GM19372 (cell line): ENCODE measurements around the gene TRAM2.

Experiments
- ATAC-seq: cut with Tn5 transposase; IDR thresholded peaks from one replicate; pipeline ENCODE4 v1.9.1; 2021; ENCODE audit warnings: mild to moderate bottlenecking, low read depth, moderate library complexity; ENCODE audit not compliant: unreplicated experiment

Gene TRAM2

DNA sequence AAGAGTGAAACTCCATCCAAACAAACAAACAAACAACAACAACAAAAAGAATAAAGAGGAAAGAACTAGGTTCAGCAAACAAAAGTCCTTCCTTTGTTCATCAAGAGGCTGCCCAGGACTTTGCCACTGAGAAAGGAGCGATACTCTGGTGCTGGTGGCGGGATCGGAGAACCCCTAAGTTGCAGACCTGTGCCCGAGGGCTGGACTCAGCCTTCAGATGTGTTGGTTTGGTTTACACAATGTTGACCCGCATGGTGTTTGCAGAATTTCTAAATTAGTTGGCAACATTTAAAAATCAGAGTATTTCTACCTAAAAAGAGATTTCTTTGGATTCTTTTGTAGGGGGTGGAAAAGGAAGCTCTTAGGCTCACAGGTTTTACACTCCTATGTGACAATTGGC is 42.5 kb downstream of the TRAM2 start:
- no peak for ATAC-seq

DNA sequence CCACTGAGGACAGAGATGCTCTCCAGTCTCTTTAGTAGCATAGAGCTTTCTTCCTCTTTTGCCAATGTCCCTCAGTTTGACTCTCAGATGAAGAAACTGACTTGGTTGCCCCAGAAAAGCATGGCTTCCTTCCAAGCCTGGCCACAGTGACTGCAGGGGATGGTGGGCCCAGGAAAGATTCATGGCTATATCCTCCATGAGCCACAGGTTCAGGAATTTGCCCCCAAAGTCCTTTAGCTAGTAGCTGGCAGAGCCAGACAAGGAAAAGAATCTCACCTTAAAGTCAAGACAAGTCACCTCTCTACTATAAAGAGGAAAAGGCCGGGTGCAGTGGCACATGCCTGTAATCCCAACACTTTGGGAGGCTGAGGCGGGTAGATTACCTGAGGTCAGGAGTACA is 43.4 kb downstream of the TRAM2 start:
- ATAC-seq: no peak

DNA sequence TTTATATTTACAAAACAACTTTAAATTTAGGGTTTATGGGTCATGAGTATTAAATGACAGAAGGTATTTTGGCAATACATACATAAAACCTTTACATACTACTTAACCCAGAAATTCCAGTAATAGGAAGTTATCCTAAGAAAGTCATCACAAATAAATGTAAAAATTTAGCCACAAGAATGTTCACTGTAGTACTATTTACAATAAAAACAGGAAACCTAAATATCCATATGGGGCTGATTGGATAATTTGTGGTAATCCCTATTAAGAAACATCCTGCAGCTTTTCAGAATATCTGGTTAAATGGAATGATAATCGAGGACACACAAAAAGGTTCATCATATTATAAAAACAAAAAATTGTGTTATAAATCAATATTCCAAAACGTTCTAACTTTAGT is 44.4 kb downstream of the TRAM2 start:
- ATAC-seq: no peak

DNA sequence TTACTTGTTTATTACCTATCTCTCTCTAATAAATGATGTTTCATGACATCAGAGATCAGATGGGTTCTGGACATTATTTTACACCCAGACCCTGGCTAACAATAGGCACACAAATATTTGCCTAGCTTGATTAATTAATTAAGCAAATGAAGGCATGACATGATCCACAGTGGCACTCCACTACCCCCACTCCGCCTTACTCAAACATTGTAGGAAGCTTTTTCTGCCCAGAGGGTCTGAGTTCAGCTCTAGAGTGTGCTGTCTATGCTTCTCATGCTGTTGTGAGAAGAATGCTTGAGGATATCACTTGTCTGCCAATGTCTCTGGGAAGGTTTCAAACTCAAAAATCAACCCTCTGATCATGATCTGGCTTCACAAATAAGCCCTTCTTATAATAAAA is 45.0 kb downstream of the TRAM2 start:
- no peak for ATAC-seq

DNA sequence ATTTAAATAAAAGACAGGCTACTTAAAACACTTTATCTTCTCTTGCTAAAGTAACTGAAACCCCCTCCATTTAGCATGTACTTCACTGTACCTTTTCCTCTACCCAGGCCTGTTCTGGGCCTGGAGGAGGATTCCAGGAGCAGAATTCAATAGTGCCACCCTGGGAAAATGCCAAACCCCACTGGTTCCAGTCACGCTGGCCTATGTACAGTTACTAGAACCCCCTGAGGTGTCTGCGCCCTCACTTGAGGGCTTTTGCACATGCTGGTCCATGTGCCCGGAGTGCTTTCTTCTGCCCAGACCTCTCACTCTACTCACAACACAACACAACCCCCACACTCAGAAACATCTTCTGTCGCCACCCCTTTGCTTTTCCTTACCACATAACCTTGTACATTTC is 45.5 kb downstream of the TRAM2 start:
- no peak for ATAC-seq

DNA sequence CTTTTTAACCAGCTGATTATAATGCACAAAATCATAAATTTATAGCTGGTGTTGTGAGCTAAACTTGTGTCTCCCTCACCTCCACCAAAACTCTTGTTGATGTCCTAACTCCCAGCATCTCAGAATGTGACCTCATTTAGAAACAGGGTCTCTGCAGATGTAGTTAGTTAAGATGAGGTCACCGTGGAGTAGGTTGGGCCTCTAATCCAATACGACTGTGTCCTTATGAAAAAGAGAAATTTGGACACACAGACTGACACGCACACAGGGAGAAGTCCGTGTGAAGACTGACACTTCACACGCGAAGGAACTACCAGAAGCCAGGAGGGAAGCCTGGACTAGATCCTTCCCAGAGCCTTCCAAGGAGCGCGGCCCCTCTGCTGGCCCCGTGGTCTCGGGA is 46.5 kb downstream of the TRAM2 start:
- ATAC-seq: no peak

DNA sequence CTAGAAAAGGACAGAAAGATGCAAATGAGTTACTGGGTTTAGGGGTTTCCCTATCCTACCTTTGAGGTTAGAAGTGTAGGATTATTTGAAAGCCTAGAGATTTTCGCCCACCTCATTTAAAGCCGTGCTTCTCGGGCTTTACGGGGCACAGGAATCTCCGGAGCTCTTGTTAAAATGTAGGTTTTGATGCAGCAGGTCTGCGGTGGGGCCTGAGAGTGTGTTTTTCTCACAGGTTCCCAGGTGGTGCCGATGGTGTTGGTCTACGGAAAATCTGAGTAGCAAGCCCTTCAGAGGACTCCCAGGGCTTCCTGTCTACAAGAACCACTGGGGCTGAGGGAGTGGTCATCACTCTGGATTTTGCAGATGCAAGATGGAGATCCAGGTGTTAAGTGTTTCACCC is 47.5 kb downstream of the TRAM2 start:
- ATAC-seq: no peak

DNA sequence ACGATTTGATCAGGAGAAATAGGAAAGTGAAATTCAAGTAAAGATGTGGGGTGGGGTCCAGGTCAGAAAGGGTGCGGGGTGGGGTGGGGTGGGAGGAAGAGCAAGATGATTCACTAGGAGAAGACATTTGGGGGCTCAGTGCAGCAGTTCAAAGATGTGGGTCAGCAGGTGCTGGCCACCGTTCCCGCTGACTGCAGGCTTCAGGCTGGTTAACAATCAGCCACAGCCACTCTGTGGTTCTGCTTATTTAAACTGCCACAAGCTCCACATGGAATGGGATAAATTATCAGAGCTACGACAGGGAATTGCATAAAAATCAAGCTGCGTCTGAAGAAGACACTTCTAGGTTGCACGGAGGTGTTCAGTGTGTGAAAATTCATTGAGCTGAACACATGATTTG is 49.4 kb downstream of the TRAM2 start:
- no peak for ATAC-seq

DNA sequence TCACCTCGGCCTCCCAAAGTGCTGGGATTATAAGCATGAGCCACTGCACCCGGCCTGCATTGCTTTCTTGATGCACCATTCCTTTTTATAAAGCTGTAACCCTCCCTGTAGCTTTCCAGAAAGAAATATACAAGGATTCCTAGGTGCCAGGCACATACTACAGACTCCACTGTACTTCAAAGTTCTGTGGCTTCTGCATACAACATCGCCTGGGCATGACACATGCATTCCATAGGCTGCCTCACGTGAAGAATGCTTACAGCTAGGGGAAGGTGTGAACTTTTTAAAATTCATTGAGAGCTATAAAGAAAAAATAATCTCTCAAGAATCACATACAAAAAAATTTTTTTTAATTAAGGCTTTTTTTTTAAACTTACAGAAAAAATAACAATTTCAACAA is 50.2 kb downstream of the TRAM2 start:
- no peak for ATAC-seq

DNA sequence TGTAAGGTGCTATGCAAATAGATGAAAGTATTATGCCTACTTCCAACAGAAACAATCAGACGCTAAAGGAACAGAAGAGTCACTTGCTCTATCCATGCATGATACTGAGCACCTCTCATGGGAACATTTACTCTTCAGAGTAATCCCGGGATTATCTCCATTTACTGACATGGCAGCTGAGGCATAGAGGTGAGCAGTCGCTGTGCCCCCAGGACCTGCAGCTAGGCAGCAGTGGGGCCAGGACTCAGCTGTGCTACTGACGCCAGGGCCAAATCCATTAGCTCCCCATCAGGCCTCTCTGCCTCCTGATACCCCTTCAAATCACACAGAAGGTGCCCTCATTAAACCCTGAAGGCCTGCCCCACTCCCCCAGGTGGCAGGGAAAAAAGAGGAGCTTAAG is 51.9 kb downstream of the TRAM2 start:
- ATAC-seq: no peak

DNA sequence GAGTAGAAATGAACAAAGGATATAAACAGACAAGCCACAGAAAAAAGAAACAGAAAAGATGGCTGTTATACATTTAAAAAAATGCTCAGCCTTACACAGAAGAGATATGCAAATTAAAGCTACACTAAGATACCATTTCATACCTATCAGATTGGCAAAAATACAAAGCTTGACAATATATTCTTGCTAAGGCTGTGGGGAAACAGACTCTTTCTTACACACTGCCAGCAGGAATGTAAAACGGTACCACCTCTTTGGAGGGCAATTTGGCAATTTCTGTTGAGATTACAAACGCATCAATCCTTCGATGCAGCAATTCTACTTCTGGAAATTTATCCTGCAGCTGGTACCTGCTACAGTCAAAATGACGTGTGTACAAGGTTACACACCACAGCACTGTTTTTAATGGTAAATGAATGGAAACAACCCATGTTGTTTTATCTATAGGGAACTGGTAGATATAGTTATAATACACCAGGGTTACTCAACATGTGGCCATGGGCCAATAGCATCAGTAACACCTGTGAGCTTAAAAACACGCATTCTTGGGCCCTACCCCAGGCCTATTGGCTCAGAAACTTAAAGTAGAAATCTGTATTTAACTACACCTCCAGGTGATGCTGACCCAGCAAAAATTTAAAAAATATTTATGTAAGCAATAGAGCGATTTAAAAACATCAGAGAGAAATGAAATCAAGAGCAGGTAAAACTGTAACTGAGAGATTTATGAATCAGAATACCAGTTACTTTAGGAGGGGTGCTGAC is 53.3 kb downstream of the TRAM2 start:
- ATAC-seq: no peak

DNA sequence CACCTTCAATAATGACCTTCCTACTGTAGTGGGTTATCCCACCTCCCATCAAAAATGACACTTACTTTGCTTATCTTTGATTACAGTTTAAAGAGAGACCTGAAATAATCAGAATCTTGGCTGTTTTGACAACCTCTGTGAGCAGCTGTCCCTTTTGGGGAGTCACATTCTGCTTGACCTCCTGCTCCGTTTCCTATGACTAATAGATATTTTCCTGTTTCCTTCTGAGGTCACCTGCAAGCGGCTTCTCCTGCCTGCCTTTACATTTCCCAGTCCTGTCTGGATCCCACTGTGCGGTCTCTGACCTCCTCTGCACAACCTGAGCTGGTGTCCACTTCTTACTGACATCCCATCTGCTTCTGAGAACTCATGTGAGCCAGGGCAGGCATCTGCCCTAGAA is 54.2 kb downstream of the TRAM2 start:
- no peak for ATAC-seq

DNA sequence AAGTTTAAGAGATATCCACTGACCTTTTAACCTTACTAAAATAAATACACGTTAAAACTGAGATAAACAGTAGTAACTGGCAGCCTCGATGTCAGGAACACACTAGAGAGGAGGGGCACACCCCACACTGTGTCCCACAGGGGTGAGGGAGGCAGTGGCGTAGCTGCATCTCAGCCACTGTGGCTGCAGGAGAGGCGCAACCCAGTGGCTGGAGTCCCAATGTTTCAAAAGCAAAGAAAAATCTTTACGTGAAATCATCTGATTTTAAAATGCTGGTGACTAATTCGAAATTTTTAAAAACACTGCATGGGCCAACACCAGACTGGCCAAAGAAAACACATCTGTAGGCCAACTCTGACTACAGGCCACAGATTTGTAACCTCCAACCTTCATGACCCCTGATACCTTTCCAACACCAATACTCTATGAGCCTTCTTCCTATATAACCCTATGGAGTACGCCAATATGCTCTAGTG is 54.7 kb downstream of the TRAM2 start:
- no peak for ATAC-seq

DNA sequence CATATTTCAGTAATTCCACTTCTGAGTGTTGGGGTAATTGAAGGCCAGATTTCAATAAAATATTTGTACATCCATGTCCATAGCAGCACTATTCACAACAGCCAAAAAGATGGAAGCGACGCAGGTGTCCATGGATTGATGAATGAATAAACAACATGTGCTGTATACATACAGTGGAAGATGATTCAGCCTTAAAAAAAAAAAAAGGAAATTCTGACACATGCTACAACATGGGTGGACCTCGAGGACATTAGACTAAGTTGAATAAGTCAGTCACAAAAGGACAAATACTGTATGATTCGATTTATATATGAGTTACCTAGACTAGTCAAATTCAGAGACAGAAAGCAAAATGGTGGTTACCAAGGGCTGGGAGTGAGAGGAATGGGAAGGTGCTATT is 57.2 kb downstream of the TRAM2 start:
- ATAC-seq: no peak

DNA sequence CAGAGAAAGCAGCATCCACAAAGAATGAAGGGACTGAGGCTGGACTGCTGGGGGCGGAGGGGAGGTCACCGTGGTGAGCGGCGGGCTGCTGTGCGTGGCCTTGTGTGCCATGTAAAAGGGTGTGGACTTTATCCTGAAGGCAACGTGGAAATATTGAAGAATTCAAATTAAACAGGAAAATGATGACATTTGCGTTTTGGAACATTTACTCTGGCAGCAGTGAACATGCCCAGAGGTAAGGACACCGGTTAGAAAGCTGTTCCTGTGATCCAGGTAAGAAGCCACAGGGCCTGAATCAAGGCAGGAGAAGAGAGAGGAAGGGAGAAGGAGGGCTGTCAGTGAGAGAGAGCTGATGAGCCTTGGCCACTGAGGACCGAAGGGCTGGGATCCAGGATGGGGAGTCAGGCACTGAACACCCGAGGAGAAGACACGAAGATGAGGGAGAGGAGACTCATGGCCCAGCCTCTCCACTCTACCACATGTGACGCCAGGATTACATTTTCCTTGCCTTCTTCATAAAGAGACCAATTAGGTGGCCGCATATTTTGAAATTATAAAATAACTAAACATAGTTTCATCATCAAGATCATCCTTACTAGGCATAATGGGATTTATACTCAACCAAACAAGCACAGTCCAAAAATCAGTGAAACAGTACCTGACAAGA is 58.4 kb downstream of the TRAM2 start:
- no peak for ATAC-seq

DNA sequence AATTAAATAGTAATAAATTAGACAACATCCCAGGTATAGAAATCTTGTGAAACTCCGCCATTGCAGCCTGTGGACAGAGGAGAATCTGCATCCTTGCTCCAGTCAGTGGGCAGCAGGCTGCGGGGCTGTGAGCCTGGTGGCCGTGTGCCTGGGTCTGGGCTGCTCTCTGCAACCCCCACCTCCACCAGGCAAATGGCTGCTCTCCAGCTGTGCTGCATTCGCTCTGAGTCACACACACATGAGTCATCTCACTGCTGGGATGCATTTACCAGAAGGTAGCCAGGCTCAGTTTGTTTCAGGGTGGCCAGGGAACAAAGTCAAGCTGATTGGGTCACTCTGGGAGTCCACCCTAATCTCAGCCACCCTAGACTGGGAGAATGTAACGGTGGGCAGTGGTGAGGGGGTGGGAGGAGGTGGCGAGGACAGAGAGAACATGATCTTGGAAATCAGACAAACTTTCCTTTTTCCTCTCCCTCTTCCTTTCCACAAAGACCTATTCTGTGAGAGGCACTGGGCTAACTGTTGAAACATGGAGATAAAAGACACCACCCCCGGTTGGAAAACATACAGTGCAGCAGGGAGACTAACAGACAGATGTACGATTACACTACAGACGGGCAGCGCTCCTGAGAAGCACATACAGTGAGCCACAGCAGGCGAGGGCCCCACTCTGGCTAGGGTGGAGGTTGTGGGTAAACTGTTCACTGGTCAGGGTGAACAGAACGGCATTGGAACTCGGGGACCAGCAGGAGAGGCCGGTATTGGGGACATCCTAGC is 59.2 kb downstream of the TRAM2 start:
- ATAC-seq: no peak

DNA sequence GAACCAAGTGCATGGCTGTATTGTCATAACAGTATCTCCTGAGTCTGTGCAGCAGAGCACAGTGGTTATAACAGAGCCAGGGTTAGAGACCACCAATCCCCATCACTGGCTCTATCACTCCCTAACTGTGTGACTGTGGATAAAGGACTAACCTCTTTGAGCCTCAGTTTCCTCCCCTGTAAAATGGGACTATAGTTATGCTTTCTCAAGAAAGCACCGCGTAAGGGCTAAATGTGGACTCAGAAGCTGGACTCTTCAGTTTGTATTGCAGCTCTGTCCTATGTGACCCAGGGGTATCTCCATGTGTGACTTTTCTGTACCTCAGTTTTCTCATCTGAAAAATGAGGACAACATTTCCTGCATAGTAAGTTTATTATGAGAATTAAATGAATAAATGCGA is 59.9 kb downstream of the TRAM2 start:
- no peak for ATAC-seq

DNA sequence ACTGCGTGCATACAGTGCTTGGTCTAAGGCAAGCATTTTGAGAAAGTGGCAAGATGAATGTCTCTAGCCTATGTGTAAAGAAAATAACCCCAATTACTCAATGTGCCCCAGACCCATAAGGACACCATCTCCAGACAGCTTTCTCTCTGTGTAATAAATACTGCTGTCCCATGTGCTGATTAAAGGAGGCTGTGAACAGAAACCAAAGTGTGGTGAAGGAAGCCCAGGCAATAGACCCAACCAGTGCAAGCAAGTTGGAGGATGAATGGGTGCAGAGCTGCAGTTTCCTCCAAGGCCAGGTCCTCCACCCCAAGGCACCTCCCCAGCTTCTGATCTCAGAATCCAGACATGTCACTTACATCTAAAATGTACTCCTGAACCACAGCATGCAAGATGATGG is 60.6 kb downstream of the TRAM2 start:
- no peak for ATAC-seq

DNA sequence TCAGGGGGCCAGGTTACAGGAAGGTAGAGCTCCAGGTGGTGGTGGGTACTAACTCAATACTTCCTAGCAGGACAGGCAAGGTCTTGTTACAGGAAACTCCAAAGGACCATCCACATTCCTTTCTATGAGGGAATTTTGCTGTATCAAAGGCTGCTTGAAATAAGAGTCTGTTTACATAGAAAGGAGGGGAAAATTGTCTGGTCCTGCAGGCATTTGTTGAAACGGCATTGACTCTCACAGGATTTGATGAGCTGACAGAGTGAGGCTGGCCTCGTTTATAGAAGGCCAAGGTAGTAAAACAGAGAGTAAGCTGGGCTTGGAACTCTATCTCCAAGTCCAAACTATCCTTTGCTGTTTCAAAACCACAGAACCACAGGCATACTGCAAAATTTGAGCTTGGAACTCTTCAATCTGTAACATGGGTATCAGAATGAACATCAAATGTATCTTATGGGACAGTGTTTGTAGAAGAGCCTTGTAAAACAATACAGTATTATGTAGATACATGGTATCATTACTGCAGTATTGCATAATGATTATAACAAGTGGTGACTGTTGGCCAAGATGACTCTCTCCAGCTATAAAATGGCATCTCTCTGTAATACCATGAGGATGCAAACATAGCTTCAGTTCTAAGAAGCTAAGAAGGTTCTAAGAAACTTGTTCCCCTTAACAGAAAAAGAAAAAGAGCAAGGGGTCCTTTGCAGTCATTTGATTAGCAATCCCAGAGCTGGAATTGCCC is 61.5 kb downstream of the TRAM2 start:
- no peak for ATAC-seq

DNA sequence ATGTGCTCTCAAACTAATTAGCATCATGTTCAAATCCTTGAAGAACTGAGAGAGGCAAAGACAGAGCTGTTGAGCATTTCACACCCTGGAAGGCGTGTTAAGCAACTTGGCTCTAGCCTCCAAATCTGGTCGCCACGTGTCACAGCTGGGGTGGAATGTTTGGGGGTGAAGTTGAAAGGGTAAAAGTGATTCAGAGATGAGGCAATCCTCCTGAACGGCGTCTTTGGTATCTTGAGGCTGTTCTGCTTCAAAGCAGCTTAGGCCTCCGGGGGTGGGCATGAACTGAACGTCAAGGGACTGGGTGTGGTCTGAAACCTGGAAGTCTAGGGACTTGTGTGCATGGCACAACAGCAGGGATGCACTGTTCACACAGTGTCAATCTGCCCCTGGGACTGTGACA is 62.3 kb downstream of the TRAM2 start:
- no peak for ATAC-seq

DNA sequence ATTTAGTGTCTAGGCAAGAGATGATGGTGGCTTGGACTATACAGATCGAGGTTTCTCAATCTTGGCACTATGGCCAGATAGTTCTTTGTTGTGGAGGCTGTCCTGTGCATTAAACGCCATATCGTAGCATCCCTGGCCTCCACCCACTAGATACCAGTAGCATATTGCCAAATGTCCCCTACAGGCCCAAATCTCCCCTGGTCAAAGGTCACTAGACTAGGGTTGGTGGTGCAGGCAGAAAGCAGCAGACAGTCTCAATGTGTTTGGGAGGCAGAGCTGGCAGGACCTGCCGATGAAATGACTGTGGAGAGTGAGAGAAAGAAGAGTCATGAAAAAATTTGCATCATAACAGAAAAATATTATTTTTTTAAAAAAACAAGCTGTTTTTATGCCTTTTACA is 63.0 kb downstream of the TRAM2 start:
- ATAC-seq: no peak
